Endothelial cell (in vitro differentiated cells): ENCODE data around the gene FFAR2. TPM values are rescaled to one million over a fixed set of nuclear protein-coding genes. Genes with fewer than 3 reads are reported as not detected.
"Not testable (repeated sequence)": the region's sequence is repeated elsewhere in the genome, so short reads cannot be mapped to it uniquely, and the experiment has no call there.

Experiments
- DNase-seq: peaks from one replicate; pipeline ENCODE4 v3.0.0; 2021; ENCODE audit warnings: low spot score
- H3K27ac Mint-ChIP-seq: one replicate; pipeline ENCODE4 v1.8.0; 2021; ENCODE audit warnings: mixed read lengths, inconsistent platforms; ENCODE audit not compliant: unreplicated experiment
- H3K27me3 Mint-ChIP-seq: one replicate; pipeline ENCODE4 v1.8.0; 2021; ENCODE audit warnings: mild to moderate bottlenecking, moderate library complexity, mixed read lengths, inconsistent platforms; ENCODE audit not compliant: unreplicated experiment
- H3K36me3 Mint-ChIP-seq: one replicate; pipeline ENCODE4 v1.8.0; 2021; ENCODE audit warnings: mild to moderate bottlenecking, low read depth, mixed read lengths, inconsistent platforms; ENCODE audit not compliant: unreplicated experiment
- H3K4me1 Mint-ChIP-seq: one replicate; pipeline ENCODE4 v1.8.0; 2021; ENCODE audit warnings: mild to moderate bottlenecking, mixed read lengths, inconsistent platforms; ENCODE audit not compliant: unreplicated experiment
- H3K4me3 Mint-ChIP-seq: one replicate; pipeline ENCODE4 v1.8.0; 2021; ENCODE audit warnings: mild to moderate bottlenecking, mixed read lengths, inconsistent platforms; ENCODE audit not compliant: unreplicated experiment
- H3K9me3 Mint-ChIP-seq: one replicate; pipeline ENCODE4 v1.8.0; 2021; ENCODE audit warnings: mixed read lengths, inconsistent platforms; ENCODE audit not compliant: unreplicated experiment
- total RNA-seq: library from RNA; stranded (reverse); fragmentation: NEBNext Ultra II Directional; extraction: Animal tissue kit (Norgen Biotek cat#: 25700); gene quantifications from one replicate; pipeline ENCODE4 v1.2.1, GENCODE V29; 2021; ENCODE audit not compliant: unreplicated experiment
- TF ChIP-seq, protein P1 (sequence below): fragments of 200-600 bp; sonication (generic); IDR thresholded peaks from one replicate; pipeline ENCODE4 v1.5.0; 2021; ENCODE audit warnings: antibody characterized with exemption; ENCODE audit not compliant: unreplicated experiment

Gene FFAR2
- total RNA-seq, 1 donor from 2014 or later = 0.46 TPM

DNA sequence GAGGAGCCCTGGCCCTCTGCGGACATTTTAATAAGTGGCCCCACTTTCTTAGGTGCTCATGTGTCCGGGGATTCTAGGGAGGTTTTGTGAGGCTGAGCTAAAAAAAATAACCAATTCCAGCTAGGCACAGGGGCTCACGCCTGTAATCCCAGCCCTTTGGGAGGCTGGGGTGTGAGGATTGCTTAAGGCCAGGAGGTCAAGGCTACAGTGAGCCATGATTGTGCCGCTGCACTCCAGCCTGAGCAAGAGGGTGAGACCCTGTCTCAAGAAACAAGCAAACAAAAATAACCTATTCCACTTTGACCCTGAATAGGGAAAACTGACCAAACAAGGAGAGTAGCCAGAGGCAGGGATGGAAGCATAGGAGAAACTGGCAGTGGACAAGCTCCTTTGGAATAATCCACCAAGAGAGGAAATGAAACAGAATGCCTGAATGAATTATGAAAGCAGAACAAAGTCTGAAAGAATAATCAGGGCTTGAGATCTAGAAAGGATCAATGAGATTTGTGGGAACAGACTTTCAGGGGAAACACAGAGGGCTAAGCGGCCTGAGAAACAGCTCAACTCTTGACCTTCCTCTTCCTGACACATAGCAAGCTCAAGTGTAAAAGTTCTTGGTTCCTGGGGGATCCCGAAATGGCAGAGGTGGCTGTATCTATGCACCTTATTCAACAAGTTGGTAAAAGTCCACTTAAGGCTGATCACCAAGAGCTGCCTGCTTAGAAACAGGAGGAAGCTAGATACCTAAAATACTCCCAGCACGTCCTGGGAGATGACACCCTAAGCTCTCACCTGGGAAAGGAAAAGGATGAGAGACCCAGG lies 30.1 kb upstream of the FFAR2 start:
- no peak overlapping the region for H3K27ac Mint-ChIP-seq
- DNase-seq = no peak
- H3K9me3 Mint-ChIP-seq = no peaks in the 10 kb centered on the region
- no peaks in the 10 kb centered on the region for H3K4me1 Mint-ChIP-seq
- no peaks in the 10 kb centered on the region for H3K36me3 Mint-ChIP-seq
- H3K4me3 Mint-ChIP-seq = no peak overlapping the region
- TF ChIP-seq, protein P1, sequence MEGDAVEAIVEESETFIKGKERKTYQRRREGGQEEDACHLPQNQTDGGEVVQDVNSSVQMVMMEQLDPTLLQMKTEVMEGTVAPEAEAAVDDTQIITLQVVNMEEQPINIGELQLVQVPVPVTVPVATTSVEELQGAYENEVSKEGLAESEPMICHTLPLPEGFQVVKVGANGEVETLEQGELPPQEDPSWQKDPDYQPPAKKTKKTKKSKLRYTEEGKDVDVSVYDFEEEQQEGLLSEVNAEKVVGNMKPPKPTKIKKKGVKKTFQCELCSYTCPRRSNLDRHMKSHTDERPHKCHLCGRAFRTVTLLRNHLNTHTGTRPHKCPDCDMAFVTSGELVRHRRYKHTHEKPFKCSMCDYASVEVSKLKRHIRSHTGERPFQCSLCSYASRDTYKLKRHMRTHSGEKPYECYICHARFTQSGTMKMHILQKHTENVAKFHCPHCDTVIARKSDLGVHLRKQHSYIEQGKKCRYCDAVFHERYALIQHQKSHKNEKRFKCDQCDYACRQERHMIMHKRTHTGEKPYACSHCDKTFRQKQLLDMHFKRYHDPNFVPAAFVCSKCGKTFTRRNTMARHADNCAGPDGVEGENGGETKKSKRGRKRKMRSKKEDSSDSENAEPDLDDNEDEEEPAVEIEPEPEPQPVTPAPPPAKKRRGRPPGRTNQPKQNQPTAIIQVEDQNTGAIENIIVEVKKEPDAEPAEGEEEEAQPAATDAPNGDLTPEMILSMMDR = no peak
- H3K27me3 Mint-ChIP-seq = no peaks in the 10 kb centered on the region

DNA sequence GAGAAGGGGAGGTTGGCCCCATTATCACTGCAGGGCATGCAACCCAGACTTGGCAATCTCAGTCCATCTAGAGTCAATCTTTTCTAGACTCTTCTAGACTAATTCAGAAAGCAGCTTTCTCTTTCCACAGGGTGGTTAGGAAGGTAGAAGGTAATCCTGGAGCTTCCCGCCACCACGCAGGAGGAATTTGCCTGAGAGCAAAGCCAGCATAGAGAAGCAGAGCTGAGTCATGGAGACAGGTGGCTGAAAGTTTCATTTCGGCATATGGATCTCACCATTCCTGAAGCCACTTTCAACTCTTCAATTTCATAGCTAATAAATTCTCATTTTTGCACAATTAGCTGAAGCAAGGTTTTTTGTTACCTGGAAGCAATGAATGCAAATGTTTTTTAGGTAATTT lies 29.0 kb upstream of the FFAR2 start:
- Mint-ChIP-seq H3K27ac (no peak overlapping the region), H3K36me3 (no peaks in the 10 kb centered on the region), H3K4me1 (no peaks in the 10 kb centered on the region), H3K27me3 (no peaks in the 10 kb centered on the region), H3K4me3 (no peak overlapping the region), H3K9me3 (no peaks in the 10 kb centered on the region)
- no peak for DNase-seq
- TF ChIP-seq, protein P1 = no peak

DNA sequence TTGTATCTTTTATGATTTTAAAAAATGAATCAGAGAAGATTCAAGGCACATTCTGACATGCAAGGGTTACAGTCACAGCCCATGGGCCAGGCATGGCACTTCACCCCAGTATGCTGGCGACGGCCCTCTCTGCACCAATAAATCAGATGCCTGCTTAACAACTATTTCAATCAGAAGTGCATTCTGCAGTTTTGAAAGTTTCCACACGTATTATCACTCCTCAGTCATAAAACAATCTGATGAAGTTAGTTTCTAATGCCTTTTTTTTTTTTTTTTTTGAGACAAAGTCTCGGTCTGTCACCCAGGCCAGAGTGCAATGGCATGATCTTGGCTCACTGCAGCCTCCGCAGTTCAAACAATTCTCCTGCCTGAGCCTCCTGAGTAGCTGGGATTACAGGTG lies 28.3 kb upstream of the FFAR2 start:
- Mint-ChIP-seq H3K4me3 (no peak overlapping the region), H3K36me3 (no peaks in the 10 kb centered on the region), H3K9me3 (no peaks in the 10 kb centered on the region), H3K27ac (no peak overlapping the region), H3K4me1 (no peaks in the 10 kb centered on the region), H3K27me3 (no peaks in the 10 kb centered on the region)
- TF ChIP-seq, protein P1 = no peak
- DNase-seq = no peak

DNA sequence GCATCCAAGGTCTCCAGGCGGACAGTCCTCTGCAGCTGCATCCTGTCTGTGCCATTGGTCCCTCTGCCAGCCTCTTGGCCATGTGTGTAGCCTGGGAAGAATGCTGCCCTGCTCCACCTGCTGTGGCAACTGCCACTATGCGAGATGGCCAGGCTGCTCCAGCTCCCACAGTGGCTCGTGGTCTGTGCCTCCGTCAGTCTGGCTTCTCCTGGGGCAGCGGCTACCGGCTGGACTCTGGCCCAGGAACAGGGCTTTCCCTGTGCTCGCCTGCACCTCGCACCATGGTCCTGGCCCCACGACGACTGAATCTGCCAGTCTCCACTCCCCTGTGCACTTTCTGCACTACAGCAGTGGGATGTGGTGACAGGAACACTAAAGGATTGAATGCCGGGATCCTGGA lies 26.7 kb upstream of the FFAR2 start:
- TF ChIP-seq, protein P1 = no peak

DNA sequence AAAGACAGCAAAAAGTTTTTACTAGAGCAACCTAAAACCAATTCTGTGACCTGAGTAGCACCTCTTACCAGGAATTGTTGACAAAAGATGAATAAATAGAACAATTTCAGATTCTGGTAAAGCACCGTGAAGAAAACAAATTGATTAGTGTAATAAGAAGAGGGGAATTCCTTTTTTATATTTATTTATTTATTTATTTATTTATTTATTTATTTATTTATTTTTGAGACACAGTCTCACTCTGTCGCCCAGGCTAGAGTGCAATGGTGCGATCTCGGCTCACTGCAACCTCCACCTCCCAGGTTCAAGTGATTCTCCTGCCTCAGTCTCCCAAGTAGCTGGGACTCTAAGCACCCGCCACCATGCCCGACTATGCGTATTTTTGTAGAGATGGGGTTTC lies 24.7 kb upstream of the FFAR2 start:
- not testable (repeated sequence) for H3K27me3 Mint-ChIP-seq, H3K36me3 Mint-ChIP-seq, H3K4me1 Mint-ChIP-seq, H3K9me3 Mint-ChIP-seq, H3K27ac Mint-ChIP-seq, H3K4me3 Mint-ChIP-seq, DNase-seq

More for the DNA sequence above, 26.7 kb upstream of the FFAR2 start:
- H3K9me3 Mint-ChIP-seq = no peaks in the 10 kb centered on the region
- no peak overlapping the region for H3K4me3 Mint-ChIP-seq
- no peak overlapping the region for H3K27ac Mint-ChIP-seq
- no peaks in the 10 kb centered on the region for H3K36me3 Mint-ChIP-seq
- DNase-seq = no peak
- H3K27me3 Mint-ChIP-seq = no peaks in the 10 kb centered on the region
- no peaks in the 10 kb centered on the region for H3K4me1 Mint-ChIP-seq
